GM19351 (cell line): ENCODE data around the gene MED20.

Source experiments
- ATAC-seq: cut with Tn5 transposase; IDR thresholded peaks from one replicate; pipeline ENCODE4 v1.9.1; 2021; ENCODE audit warnings: mild to moderate bottlenecking, moderate library complexity; ENCODE audit not compliant: unreplicated experiment

MED20 gene

DNA sequence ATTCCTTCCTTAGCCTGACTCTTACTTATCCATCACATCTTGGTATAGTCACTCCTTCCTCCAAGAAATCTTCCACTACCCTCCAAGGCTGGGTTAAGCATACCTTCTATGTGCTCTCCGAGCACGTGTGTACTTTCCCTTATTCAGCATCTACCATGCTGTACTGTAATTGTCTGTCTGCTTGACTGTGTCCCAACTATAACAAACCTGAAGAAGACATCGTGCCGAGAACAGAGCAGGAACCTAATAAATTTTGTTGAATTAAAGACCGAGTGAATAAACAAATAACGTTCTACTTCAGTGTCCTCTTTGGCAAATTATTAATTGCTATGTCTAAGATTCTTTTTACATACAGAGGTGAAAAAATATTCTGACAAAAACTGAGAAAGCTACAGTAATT, 61.6 kb downstream of the MED20 start:
- ATAC-seq = no peak

DNA sequence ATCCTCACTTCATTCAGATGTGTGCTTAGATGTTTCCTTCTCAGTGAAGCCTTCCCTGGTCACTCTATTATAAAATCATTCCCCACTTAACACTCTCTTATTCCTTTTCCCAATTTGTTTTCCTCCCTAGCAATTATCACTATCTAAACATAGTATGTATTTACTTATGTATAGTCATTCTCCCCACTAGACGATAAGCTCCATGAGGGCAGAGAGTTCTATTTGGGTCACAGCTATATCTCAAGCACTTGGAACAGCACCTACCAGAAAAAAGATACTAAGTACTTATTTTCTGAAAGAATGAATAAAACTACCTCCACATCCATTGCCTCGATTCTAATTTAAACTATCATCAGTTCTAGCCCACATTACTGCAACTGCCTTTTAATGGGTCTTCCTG, 62.2 kb downstream of the MED20 start:
- no peak for ATAC-seq
